Astrocyte of the cerebellum (primary cell): ENCODE measurements around the gene KLHL24.
"Not testable (repeated sequence)": the region's sequence is repeated elsewhere in the genome, so short reads cannot be mapped to it uniquely, and the experiment has no call there.

ENCODE experiments used
- DNase-seq: peaks from one replicate; pipeline ENCODE4 v3.0.0-alpha.2; 2011; ENCODE audit warnings: low read depth
- H3K4me3 ChIP-seq: 2 replicates; pipeline ENCODE4 v1.5.1; 2011; ENCODE audit warnings: mild to moderate bottlenecking, low read depth, low read length, moderate library complexity
- in situ Hi-C: cut with HindIII; loops from 2 replicates; pipeline ENCODE4 v1.10.0; 2017; ENCODE audit warnings: low sequenced_read_pairs
- TF ChIP-seq, protein P1 (sequence below): IDR thresholded peaks from 2 replicates; pipeline ENCODE4 v1.5.1; 2012; ENCODE audit warnings: low read length, low read depth, moderate library complexity, mild to moderate bottlenecking; ENCODE audit errors: missing control alignments

The KLHL24 gene

DNA sequence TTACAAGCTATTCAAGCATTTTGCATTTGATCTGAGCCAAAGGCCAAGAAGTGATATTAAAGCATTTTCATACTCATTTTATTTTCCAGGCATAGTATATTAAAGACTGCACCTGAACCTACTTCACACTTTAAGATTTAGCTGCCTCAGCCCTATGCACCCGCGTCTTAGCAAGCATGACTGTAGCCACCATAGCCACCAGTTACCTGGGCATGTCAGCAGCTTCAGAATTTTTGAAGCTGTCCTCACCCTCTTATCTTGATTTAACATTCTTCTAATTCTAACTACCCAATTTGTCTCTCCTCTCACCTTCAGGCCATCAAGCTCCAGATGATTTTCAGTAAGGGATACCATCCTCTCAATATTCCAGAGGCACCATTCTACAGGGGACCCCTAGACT is 40.8 kb upstream of the KLHL24 start:
- in situ Hi-C loops, result no loop called here
- TF ChIP-seq, protein P1, sequence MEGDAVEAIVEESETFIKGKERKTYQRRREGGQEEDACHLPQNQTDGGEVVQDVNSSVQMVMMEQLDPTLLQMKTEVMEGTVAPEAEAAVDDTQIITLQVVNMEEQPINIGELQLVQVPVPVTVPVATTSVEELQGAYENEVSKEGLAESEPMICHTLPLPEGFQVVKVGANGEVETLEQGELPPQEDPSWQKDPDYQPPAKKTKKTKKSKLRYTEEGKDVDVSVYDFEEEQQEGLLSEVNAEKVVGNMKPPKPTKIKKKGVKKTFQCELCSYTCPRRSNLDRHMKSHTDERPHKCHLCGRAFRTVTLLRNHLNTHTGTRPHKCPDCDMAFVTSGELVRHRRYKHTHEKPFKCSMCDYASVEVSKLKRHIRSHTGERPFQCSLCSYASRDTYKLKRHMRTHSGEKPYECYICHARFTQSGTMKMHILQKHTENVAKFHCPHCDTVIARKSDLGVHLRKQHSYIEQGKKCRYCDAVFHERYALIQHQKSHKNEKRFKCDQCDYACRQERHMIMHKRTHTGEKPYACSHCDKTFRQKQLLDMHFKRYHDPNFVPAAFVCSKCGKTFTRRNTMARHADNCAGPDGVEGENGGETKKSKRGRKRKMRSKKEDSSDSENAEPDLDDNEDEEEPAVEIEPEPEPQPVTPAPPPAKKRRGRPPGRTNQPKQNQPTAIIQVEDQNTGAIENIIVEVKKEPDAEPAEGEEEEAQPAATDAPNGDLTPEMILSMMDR, result no peak
- DNase-seq, result no peak
- no peak overlapping the region for H3K4me3 ChIP-seq

DNA sequence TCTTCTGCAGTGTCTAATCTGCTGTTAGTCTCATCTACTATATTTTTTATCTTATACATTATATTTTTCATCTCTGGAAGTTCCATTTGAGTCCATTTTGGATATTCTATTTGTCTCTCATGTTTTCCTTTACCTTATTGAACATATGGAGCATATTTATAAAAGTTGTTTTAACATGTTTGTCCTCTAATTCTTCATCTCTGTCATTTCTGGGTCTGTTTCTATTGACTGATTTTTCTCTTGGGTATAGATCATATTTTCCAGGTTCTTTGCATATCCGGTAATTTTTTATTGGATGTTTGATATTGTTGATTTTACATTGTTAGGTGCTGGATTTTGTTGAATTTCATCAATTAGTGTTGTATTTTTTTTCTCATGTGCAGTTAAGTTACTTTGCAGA is 37.5 kb upstream of the KLHL24 start:
- in situ Hi-C loops, result no loop called here
- H3K4me3 ChIP-seq, result no peak overlapping the region
- no peak for DNase-seq
- TF ChIP-seq, protein P1, result no peak

DNA sequence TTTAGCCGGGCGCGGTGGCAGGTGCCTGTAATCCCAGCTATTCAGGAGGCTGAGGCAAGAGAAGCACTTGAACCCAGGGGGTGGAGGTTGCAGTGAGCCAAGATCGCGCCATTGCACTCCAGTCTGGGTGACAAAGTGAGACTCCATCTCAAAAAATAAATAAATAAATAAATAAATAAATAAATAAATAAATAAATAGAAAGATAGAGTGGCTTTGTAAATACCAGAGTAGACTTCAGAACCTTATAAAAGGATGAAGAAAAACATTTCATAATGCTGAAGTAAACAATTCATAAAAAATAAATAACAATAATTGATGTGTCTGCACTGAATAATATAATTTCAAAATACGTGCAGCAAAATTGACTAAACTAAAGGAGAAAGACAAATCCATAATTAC is 24.1 kb upstream of the KLHL24 start:
- H3K4me3 ChIP-seq, in situ Hi-C loops, DNase-seq: not testable (repeated sequence)

DNA sequence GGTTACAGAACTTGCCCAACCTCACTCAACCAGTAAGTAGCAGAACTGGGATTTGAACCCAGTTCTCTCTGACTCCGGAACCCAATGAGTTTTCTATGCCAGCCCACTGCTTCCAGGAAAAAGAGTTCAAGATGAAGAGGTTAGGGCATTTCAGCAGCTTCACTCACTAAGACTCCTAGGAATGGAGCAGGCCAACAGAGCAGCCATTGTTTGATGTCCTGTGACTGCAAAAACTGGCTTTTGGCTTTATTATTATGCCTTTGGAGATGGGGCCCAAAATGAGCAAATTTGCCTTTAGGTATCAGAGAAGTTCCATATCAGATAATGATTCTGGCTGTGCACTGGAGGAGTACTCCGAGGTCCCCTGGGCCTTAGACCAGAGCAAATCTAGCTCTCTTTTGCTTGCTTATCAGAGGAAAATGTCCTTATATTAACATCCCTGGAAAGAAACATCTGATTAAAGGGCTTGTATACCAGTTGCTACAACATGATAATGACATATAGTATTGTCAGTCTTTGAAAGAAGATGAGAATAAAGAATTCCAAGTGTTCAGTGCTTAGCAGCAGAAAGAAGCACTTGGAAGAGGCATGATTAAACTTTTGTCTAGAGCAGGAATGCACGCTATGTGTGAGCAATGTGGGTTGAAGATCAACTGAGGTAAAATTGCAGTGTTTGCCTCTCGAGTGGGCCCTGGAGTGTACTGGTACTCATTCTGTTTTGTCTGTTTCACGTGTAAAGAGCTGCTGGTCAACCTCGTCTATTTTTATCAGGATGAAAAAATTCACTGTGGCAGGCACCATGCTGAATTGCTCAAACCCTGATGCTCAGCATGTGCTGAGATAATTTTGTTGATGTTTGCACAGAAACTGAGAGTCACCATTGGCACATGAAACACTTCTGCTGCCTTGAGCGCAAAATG is 21.8 kb upstream of the KLHL24 start:
- TF ChIP-seq, protein P1, result no peak
- H3K4me3 ChIP-seq, result no peak overlapping the region
- no peak for DNase-seq
- in situ Hi-C loops, result no loop called here

DNA sequence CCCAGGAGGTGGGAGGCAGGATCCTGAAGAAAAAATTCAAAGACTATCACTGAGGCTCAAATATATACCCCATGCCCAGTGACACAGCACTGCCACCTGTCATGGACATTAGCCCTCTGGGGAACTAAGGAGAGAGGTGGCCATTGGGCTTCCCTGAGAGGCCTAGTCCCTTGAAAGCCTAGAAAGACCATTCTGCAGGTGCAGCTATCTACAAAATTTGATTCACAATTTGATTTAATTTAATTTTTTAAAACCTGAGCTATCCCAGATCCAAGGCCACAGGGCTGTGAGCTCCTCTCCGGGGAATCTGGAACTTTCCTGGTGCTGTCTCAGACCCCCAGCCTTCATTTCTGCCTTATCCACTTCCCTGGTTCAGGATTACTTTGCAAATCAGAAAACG is 16.9 kb upstream of the KLHL24 start:
- TF ChIP-seq, protein P1, result no peak
- no peak overlapping the region for H3K4me3 ChIP-seq
- in situ Hi-C loops, result no loop called here
- no peak for DNase-seq

DNA sequence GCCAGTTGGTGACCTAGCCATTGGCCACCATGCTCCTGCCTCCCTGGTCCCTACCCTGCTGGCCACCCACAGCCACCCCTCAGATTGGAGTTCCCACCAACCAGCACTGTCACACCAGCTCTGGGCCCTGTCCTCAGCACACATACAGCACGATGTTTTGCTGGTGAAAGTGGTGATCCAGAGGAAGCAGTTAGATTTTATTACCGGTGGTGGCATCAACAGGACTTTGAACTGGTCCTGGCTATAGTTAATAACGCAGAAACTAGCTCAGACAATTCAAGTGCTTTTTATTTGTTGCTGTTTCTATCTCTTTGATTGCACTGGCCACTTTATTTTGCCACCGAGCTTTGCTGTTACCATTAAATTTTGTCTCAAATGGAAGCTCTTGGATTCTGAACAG is 16.4 kb upstream of the KLHL24 start:
- DNase-seq, result no peak
- in situ Hi-C loops, result no loop called here
- H3K4me3 ChIP-seq, result no peak overlapping the region
- TF ChIP-seq, protein P1, result no peak

DNA sequence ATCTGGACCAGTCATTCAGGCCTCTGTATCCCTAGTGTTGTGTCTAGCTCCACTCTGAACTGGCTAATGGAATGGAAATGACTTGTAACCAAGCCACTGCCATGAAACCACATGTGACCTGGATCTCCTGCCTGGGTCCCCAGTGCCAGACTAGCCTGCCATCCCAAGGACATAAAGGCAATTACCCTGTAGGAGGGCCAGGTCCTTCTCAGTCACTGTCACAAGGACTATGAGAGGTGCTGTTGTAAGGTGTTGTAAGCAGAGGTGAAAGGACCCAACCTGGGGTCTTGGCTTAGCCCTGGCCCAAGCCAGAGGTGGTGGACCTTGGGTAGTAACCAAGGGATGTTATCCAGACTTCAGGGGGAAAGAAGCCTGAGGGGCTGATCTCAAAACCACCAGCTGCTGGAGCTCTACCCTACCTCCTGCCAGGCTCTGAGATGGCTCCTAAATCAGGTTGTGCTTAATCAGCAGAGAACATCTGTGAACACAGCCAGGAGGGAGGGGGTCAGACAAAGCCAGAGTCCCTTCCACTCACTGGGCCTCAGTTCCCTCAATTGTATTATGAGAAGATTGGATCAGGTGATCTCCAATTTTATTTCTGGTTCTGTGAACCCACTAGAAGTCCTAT is 15.7 kb upstream of the KLHL24 start:
- in situ Hi-C loops, result no loop called here

More for the DNA sequence above, 15.7 kb upstream of the KLHL24 start:
- TF ChIP-seq, protein P1, result no peak
- no peak overlapping the region for H3K4me3 ChIP-seq
- no peak for DNase-seq
